ENCODE results near the gene RFC4. TPM values are rescaled to one million over a fixed set of nuclear protein-coding genes. Genes with fewer than 3 reads are reported as not detected.

RFC4 gene
- total RNA-seq, 4 donors from 2014 or later: 8.1 to 12.2 (median 10.5) TPM

DNA sequence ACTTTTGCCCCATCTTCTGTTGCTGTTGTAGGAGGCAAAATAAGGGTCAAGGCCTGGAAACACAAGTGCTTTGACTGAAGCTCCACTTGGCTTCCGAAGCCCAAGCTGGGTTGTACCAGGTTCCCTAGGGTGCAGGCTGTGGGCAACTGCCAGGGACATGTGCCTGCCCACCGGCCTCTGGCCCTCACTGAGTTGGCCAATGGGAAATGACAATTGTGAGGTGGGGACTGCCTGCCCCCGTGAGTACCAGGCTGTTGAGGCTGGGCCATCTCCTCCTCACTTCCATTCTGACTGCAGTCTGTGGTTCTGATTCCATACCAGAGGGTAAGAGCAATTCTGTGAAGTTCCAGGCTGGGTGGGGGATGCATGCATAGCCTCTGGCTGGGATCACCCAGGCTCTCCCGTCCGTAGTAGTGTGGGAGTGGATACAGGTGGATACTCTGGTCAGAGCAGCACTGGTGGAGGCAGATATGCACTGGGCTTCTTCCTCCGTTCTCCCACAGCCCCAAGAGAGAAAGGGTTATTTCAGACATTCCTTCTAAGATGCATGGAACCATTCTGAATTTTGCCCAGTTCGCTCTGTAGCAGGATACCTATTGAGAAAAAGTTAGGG is 36.2 kb upstream of the RFC4 start, which contains the start of gene ADIPOQ:
TSS of gene ADIPOQ (plus strand) at position 285 of the 613 bp plus-strand sequence. CDS start 10,349 bp downstream, outside the sequence.
- no peaks in the 10 kb centered on the region for H3K4me1 ChIP-seq
- WGBS, 2 donors (ENCODE audit: low coverage in 1 of 2): 75% methylated on average over 1 of the region's 7 CpGs; no CpG with 5 or more reads in 1 of the 2 donors
- no peaks in the 10 kb centered on the region for H3K36me3 ChIP-seq
- TF ChIP-seq POLR2A (IDR thresholded peaks at IDR 0.05) (no peak), EP300 (IDR thresholded peaks at IDR 0.05) (no peak), POLR2AphosphoS5 (IDR thresholded peaks at IDR 0.05) (no peak)
- TF ChIP-seq, protein P1, sequence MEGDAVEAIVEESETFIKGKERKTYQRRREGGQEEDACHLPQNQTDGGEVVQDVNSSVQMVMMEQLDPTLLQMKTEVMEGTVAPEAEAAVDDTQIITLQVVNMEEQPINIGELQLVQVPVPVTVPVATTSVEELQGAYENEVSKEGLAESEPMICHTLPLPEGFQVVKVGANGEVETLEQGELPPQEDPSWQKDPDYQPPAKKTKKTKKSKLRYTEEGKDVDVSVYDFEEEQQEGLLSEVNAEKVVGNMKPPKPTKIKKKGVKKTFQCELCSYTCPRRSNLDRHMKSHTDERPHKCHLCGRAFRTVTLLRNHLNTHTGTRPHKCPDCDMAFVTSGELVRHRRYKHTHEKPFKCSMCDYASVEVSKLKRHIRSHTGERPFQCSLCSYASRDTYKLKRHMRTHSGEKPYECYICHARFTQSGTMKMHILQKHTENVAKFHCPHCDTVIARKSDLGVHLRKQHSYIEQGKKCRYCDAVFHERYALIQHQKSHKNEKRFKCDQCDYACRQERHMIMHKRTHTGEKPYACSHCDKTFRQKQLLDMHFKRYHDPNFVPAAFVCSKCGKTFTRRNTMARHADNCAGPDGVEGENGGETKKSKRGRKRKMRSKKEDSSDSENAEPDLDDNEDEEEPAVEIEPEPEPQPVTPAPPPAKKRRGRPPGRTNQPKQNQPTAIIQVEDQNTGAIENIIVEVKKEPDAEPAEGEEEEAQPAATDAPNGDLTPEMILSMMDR (IDR thresholded peaks at IDR 0.05): no peak
- peak; percentile 19 for ATAC-seq
- no peak within 1 kb of the TSS for H3K27ac ChIP-seq
- H3K27me3 ChIP-seq: peaks cover 32% of the 10 kb centered on the region
- H3K9me3 ChIP-seq: no peaks in the 10 kb centered on the region
- H3K4me3 ChIP-seq: no peak within 1 kb of the TSS

DNA sequence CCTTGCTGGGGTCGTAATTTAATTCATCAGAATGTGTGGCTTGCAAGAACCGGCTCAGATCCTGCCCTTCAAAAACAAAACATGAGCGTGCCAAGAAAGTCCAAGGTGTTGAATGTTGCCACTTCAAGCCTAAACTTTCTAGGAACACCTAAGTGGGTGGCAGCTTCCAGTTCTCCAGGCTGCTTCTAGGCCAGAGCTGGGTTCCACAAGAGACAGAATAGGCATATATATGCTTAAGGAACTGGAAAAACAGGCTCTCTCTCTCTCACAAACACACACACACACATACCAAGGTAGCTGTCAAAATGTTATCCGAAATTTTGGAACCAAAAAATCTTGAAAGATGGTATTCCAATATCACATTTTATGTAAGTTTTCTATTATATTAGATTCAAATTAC is 35.3 kb upstream of the RFC4 start:
- no peaks in the 10 kb centered on the region for H3K36me3 ChIP-seq

GRCh38 chr3:186839874-186840641 is 33.8 kb upstream of the RFC4 start:
- Histone ChIP-seq H3K4me3 (no peak overlapping the region), H3K9me3 (no peaks in the 10 kb centered on the region), H3K4me1 (no peaks in the 10 kb centered on the region), H3K27ac (no peak overlapping the region), H3K27me3 (peaks cover 14% of the 10 kb centered on the region), H3K36me3 (no peaks in the 10 kb centered on the region)
- no peak for ATAC-seq
- TF ChIP-seq EP300 (IDR thresholded peaks at IDR 0.05) (no peak), POLR2AphosphoS5 (IDR thresholded peaks at IDR 0.05) (no peak), POLR2A (IDR thresholded peaks at IDR 0.05) (no peak)
- TF ChIP-seq, protein P1 (IDR thresholded peaks at IDR 0.05): no peak
- WGBS, 2 donors (ENCODE audit: low coverage in 1 of 2): 85 to 86% methylated on average over 5 to 16 of the region's 17 CpGs

More for the DNA sequence above, 35.3 kb upstream of the RFC4 start:
- no peak for ATAC-seq
- Histone ChIP-seq H3K9me3 (no peaks in the 10 kb centered on the region), H3K27ac (no peak overlapping the region), H3K27me3 (peaks cover 29% of the 10 kb centered on the region), H3K4me1 (no peaks in the 10 kb centered on the region), H3K4me3 (no peak overlapping the region)
- TF ChIP-seq, protein P1 (IDR thresholded peaks at IDR 0.05): no peak
- no peak for TF ChIP-seq POLR2AphosphoS5 (IDR thresholded peaks at IDR 0.05)
- no peak for TF ChIP-seq EP300 (IDR thresholded peaks at IDR 0.05)
- no peak for TF ChIP-seq POLR2A (IDR thresholded peaks at IDR 0.05)
- WGBS, 2 donors (ENCODE audit: low coverage in 1 of 2): 74 to 83% methylated on average over 1 to 4 of the region's 4 CpGs

DNA sequence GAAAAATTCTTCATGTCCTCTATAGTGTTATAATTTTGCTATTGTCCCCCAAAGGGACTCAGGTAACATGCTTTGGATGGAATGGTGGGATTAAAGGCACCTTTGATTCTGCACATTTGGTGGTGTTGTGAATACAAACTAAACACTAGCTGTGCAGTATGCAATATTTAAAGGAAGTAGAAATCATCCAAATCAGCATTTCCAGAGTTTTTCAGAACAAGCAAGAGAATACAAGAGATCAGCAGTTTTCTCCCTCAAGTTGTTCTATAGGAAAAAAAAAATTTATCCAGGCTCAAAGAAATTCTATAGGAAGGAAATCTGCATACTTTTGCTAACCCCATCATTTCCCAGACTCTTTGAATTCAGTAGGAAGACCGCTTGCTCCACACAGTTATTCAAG is 26.0 kb upstream of the RFC4 start:
- Histone ChIP-seq H3K27ac (no peak overlapping the region), H3K36me3 (no peaks in the 10 kb centered on the region), H3K4me1 (peaks cover 0 to 8% (median 5%) of the 10 kb centered on the region in 3 donors), H3K9me3 (no peaks in the 10 kb centered on the region), H3K27me3 (peaks cover 49% of the 10 kb centered on the region), H3K4me3 (no peak overlapping the region)
- WGBS, 2 donors (ENCODE audit: low coverage in 1 of 2): 77 to 82% methylated on average over 1 of the region's 1 CpG
- ATAC-seq: no peak
- no peak for TF ChIP-seq POLR2A (IDR thresholded peaks at IDR 0.05)
- TF ChIP-seq, protein P1 (IDR thresholded peaks at IDR 0.05): no peak
- TF ChIP-seq EP300 (IDR thresholded peaks at IDR 0.05): no peak
- no peak for TF ChIP-seq POLR2AphosphoS5 (IDR thresholded peaks at IDR 0.05)

Data from gastroesophageal sphincter (tissue), 4 donors.